GM10847 (cell line): Measurements from ENCODE around the gene PRRT4.

ENCODE experiments used
- POLR2A ChIP-seq: IDR thresholded peaks from 2 replicates; pipeline ENCODE4 v1.6.1; 2011; ENCODE audit not compliant: insufficient read length; ENCODE audit errors: extremely low read depth

PRRT4 gene

DNA sequence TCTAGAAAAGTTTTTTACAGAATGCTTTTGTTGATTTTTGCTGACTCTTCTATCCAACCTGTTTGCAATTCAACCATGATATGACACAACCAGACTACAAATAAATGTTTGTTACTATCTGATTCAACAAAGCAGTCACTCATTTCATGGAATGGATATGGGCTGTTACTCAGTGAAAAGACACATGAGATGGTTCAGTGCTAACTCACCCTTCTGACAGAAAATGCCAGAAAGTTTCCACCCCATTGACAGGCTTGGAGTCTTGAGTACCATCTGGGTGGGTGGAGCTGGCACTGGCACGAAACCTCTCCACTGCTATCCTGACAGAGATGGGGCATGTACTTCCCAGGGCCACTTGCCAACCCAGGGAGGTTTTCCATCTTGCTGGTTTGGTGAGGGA lies 57.3 kb downstream of the PRRT4 start:
- TF ChIP-seq POLR2A: no peak

- no peak for TF ChIP-seq POLR2A
Measured at GRCh38 chr7:128303643-128304042, 57.8 kb downstream of the PRRT4 start.

GRCh38 chr7:128303133-128303532 lies 58.4 kb downstream of the PRRT4 start:
- TF ChIP-seq POLR2A: no peak

DNA sequence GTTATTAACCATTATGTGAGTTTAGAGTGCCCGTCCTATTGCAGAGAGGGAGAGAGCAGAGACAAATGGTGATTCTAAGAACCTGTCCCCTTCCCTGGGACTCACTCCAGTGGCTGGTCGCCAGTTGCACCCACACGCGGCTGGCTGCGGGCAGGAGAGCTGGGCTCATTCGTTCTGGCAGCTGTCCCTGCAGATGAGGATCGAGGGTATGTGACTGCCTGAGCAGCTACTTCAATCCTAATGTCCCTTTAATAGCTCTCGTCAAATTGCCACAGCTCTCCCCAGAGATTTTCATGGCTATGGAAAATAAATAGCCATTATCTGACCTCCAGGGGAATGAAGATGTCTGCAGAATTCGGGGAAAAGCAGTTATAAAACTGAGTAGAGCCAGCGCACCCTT lies 59.4 kb downstream of the PRRT4 start:
- no peak for TF ChIP-seq POLR2A
